Measurements from ENCODE around the gene FBXW2. TPM values are rescaled to one million over a fixed set of nuclear protein-coding genes. Genes with fewer than 3 reads are reported as not detected.
"Not testable (repeated sequence)": the region's sequence is repeated elsewhere in the genome, so short reads cannot be mapped to it uniquely, and the experiment has no call there.

The FBXW2 gene
- polyA plus RNA-seq, 6 donors from 2014 or later, result 23.2 to 32.3 (median 31.6) TPM

GRCh38 chr9:120807607-120808379 is 14.6 kb upstream of the FBXW2 start:
- Mint-ChIP-seq H3K27ac (no peak overlapping the region), H3K9me3 (peaks cover 0 to 68% (median 60%) of the 10 kb centered on the region in 7 donors)
- no peak for DNase-seq

GRCh38 chr9:120804784-120805363 is 11.7 kb upstream of the FBXW2 start:
- Mint-ChIP-seq H3K36me3 (peaks cover 26 to 47% of the 10 kb centered on the region in 2 donors), H3K9me3 (peaks cover 0 to 56% (median 48%) of the 10 kb centered on the region in 7 donors)
- not testable (repeated sequence) for H3K27me3 Mint-ChIP-seq; DNase-seq; ATAC-seq (ENCODE audit: low read depth in 2 of 2); H3K4me1 Mint-ChIP-seq; H3K27ac Mint-ChIP-seq; H3K4me3 Mint-ChIP-seq

More at GRCh38 chr9:120807607-120808379, 14.6 kb upstream of the FBXW2 start:
- H3K27me3 Mint-ChIP-seq, result no peaks in the 10 kb centered on the region
- no peak overlapping the region for H3K4me3 Mint-ChIP-seq
- no peaks in the 10 kb centered on the region for H3K4me1 Mint-ChIP-seq
- H3K36me3 Mint-ChIP-seq, result peaks cover 38 to 76% of the 10 kb centered on the region in 2 donors
- ATAC-seq (ENCODE audit: low read depth in 2 of 2), result no peak

- ATAC-seq (ENCODE audit: low read depth in 2 of 2), result no peak
- peaks cover 0 to 24% (median 22%) of the 10 kb centered on the region in 7 donors for H3K9me3 Mint-ChIP-seq
- H3K4me1 Mint-ChIP-seq, result no peaks in the 10 kb centered on the region
- no peak overlapping the region for H3K4me3 Mint-ChIP-seq
- H3K27me3 Mint-ChIP-seq, result no peaks in the 10 kb centered on the region
- peaks cover 13 to 21% of the 10 kb centered on the region in 2 donors for H3K36me3 Mint-ChIP-seq
- no peak for DNase-seq
- H3K27ac Mint-ChIP-seq, result peak overlapping the region in 1 of 6 donors; percentile 56
Observed at GRCh38 chr9:120801441-120801840, 8.2 kb upstream of the FBXW2 start.

- Mint-ChIP-seq H3K9me3 (no peaks in the 10 kb centered on the region), H3K27ac (peak overlapping the region in 4 of 6 donors; percentile 12 to 92 (median 90)), H3K27me3 (no peaks in the 10 kb centered on the region), H3K36me3 (peaks cover 3 to 5% of the 10 kb centered on the region in 2 donors), H3K4me1 (peaks cover 33 to 54% (median 42%) of the 10 kb centered on the region in 3 donors), H3K4me3 (peak overlapping the region in 4 of 8 donors; percentile 88 to 97 (median 92))
- no peak for ATAC-seq (ENCODE audit: low read depth in 2 of 2)
- no peak for DNase-seq
Observed at GRCh38 chr9:120791161-120791560, 2.1 kb downstream of the FBXW2 start.

GRCh38 chr9:120787933-120788332 is 5.3 kb downstream of the FBXW2 start:
- Mint-ChIP-seq H3K36me3 (peaks cover 8 to 11% of the 10 kb centered on the region in 2 donors), H3K27me3 (no peaks in the 10 kb centered on the region), H3K27ac (peak overlapping the region in 4 of 6 donors; percentile 32 to 82 (median 57)), H3K4me3 (no peak overlapping the region), H3K9me3 (no peaks in the 10 kb centered on the region), H3K4me1 (peaks cover 28 to 48% (median 39%) of the 10 kb centered on the region in 3 donors)
- no peak for DNase-seq
- ATAC-seq (ENCODE audit: low read depth in 2 of 2), result no peak

GRCh38 chr9:120783602-120784047 is 9.6 kb downstream of the FBXW2 start:
- H3K4me3 Mint-ChIP-seq, result no peak overlapping the region
- H3K27ac Mint-ChIP-seq, result peak overlapping the region in 4 of 6 donors; percentile 4 to 25 (median 10)
- no peak for ATAC-seq (ENCODE audit: low read depth in 2 of 2)
- H3K4me1 Mint-ChIP-seq, result peaks cover 19 to 28% (median 26%) of the 10 kb centered on the region in 3 donors
- H3K36me3 Mint-ChIP-seq, result peaks cover 8 to 16% of the 10 kb centered on the region in 2 donors
- H3K27me3 Mint-ChIP-seq, result no peaks in the 10 kb centered on the region
- DNase-seq, result no peak
- no peaks in the 10 kb centered on the region for H3K9me3 Mint-ChIP-seq

- H3K9me3 Mint-ChIP-seq, result no peaks in the 10 kb centered on the region
- H3K27me3 Mint-ChIP-seq, result no peaks in the 10 kb centered on the region
Observed at GRCh38 chr9:120781236-120781635, 12.0 kb downstream of the FBXW2 start.

GRCh38 chr9:120780367-120780766 is 12.8 kb downstream of the FBXW2 start:
- ATAC-seq (ENCODE audit: low read depth in 2 of 2) (no peak), DNase-seq (no peak)
- Mint-ChIP-seq H3K9me3 (no peaks in the 10 kb centered on the region), H3K27ac (no peak overlapping the region), H3K27me3 (no peaks in the 10 kb centered on the region), H3K4me1 (peaks cover 4 to 13% (median 11%) of the 10 kb centered on the region in 3 donors), H3K36me3 (peaks cover 17 to 27% of the 10 kb centered on the region in 2 donors), H3K4me3 (no peak overlapping the region)

More at GRCh38 chr9:120781236-120781635, 12.0 kb downstream of the FBXW2 start:
- Mint-ChIP-seq H3K27ac (peak overlapping the region in 1 of 6 donors; percentile 43), H3K36me3 (peaks cover 15 to 30% of the 10 kb centered on the region in 2 donors), H3K4me3 (no peak overlapping the region), H3K4me1 (peaks cover 9 to 18% (median 14%) of the 10 kb centered on the region in 3 donors)
- DNase-seq (no peak), ATAC-seq (ENCODE audit: low read depth in 2 of 2) (no peak)

GRCh38 chr9:120779227-120779626 is 14.0 kb downstream of the FBXW2 start:
- H3K4me3 Mint-ChIP-seq, result no peak overlapping the region
- ATAC-seq (ENCODE audit: low read depth in 2 of 2) (no peak), DNase-seq (no peak)
- H3K27ac Mint-ChIP-seq, result no peak overlapping the region
- H3K27me3 Mint-ChIP-seq, result no peaks in the 10 kb centered on the region
- H3K9me3 Mint-ChIP-seq, result no peaks in the 10 kb centered on the region
- peaks cover 17 to 27% of the 10 kb centered on the region in 2 donors for H3K36me3 Mint-ChIP-seq
- H3K4me1 Mint-ChIP-seq, result peaks cover 4 to 11% (median 9%) of the 10 kb centered on the region in 3 donors

- DNase-seq (no peak), ATAC-seq (ENCODE audit: low read depth in 2 of 2) (no peak)
- Mint-ChIP-seq H3K27me3 (no peaks in the 10 kb centered on the region), H3K4me1 (peaks cover 4 to 11% (median 9%) of the 10 kb centered on the region in 3 donors), H3K9me3 (no peaks in the 10 kb centered on the region), H3K4me3 (no peak overlapping the region), H3K36me3 (peaks cover 17 to 22% of the 10 kb centered on the region in 2 donors), H3K27ac (peak overlapping the region in 1 of 6 donors; percentile 18)
Observed at GRCh38 chr9:120778758-120779157, 14.5 kb downstream of the FBXW2 start.

- no peak for DNase-seq
- H3K27ac Mint-ChIP-seq, result peak overlapping the region in 1 of 6 donors; percentile 29
- H3K36me3 Mint-ChIP-seq, result peaks cover 17 to 25% of the 10 kb centered on the region in 2 donors
- H3K9me3 Mint-ChIP-seq, result no peaks in the 10 kb centered on the region
- H3K4me1 Mint-ChIP-seq, result peaks cover 4 to 9% (median 6%) of the 10 kb centered on the region in 3 donors
- ATAC-seq (ENCODE audit: low read depth in 2 of 2), result no peak
- no peaks in the 10 kb centered on the region for H3K27me3 Mint-ChIP-seq
- H3K4me3 Mint-ChIP-seq, result no peak overlapping the region
Observed at GRCh38 chr9:120777229-120777628, 16.0 kb downstream of the FBXW2 start.

- ATAC-seq (ENCODE audit: low read depth in 2 of 2) (no peak), DNase-seq (no peak)
- no peak overlapping the region for H3K4me3 Mint-ChIP-seq
- peaks cover 2 to 6% (median 4%) of the 10 kb centered on the region in 3 donors for H3K4me1 Mint-ChIP-seq
- H3K36me3 Mint-ChIP-seq, result peaks cover 17 to 25% of the 10 kb centered on the region in 2 donors
- H3K27me3 Mint-ChIP-seq, result no peaks in the 10 kb centered on the region
- H3K27ac Mint-ChIP-seq, result peak overlapping the region in 2 of 6 donors; percentile 21 to 29
- no peaks in the 10 kb centered on the region for H3K9me3 Mint-ChIP-seq
Observed at GRCh38 chr9:120776788-120777187, 16.4 kb downstream of the FBXW2 start.

- DNase-seq (no peak), ATAC-seq (ENCODE audit: low read depth in 2 of 2) (no peak)
- H3K4me1 Mint-ChIP-seq, result peaks cover 0 to 2% (median 0%) of the 10 kb centered on the region in 3 donors
- H3K9me3 Mint-ChIP-seq, result no peaks in the 10 kb centered on the region
- no peaks in the 10 kb centered on the region for H3K27me3 Mint-ChIP-seq
- H3K4me3 Mint-ChIP-seq, result no peak overlapping the region
- peaks cover 17 to 27% of the 10 kb centered on the region in 2 donors for H3K36me3 Mint-ChIP-seq
- H3K27ac Mint-ChIP-seq, result no peak overlapping the region
Observed at GRCh38 chr9:120775859-120776258, 17.4 kb downstream of the FBXW2 start.

Data from naive B cell (primary cell).